Uterus (tissue), 4 donors: ENCODE measurements around the gene RXRG. TPM values are rescaled to one million over a fixed set of nuclear protein-coding genes. Genes with fewer than 3 reads are reported as not detected.

Source experiments
- DNase-seq, 2 donors: peaks; one replicate each; pipeline ENCODE4 v3.0.0-alpha.2; 2019 to 2020
- H3K27ac ChIP-seq, 2 donors: fragments of 200-600 bp; sonication (generic); 1 replicate in 1 of 2; 2 replicates in 1 of 2; pipeline ENCODE4 v1.5.1; 2016 to 2018
- H3K27me3 ChIP-seq, 2 donors: fragments of 200-600 bp; sonication (generic); one replicate each; pipeline ENCODE4 v1.5.1; 2018 to 2019; ENCODE audit warnings: control low read depth in 1 of 2
- H3K36me3 ChIP-seq, 2 donors: fragments of 200-600 bp; sonication (generic); one replicate each; pipeline ENCODE4 v1.5.1; 2019; ENCODE audit warnings: control low read depth in 1 of 2
- H3K4me1 ChIP-seq, 2 donors: fragments of 200-600 bp; sonication (generic); one replicate each; pipeline ENCODE4 v1.5.1; 2018 to 2019; ENCODE audit warnings: control low read depth in 1 of 2
- H3K4me3 ChIP-seq, 2 donors: fragments of 200-600 bp; sonication (generic); 1 replicate in 1 of 2; 2 replicates in 1 of 2; pipeline ENCODE4 v1.5.1; 2018 to 2019; ENCODE audit warnings: mild to moderate bottlenecking in 1 of 2
- H3K9me3 ChIP-seq, 2 donors: fragments of 200-600 bp; sonication (generic); one replicate each; pipeline ENCODE4 v1.5.1; 2019; ENCODE audit warnings: control low read depth in 1 of 2
- CTCF ChIP-seq, 4 experiments: fragments of 200-600 bp in 2 of 4; fragments of 450-650 bp in 2 of 4; sonication (generic) in 2 of 4; IDR thresholded peaks; one replicate each; pipeline ENCODE4 v1.5.1; 2016 to 2019; ENCODE audit warnings: antibody characterized with exemption in 4 of 4, mild to moderate bottlenecking in 2 of 4, moderate library complexity in 1 of 4
- POLR2A ChIP-seq, 2 donors: fragments of 450-650 bp; IDR thresholded peaks; one replicate each; pipeline ENCODE4 v1.6.1; 2016; ENCODE audit warnings: antibody characterized with exemption in 2 of 2, mild to moderate bottlenecking in 1 of 2, moderate library complexity in 1 of 2
- intact Hi-C: fragments of 100-400 bp; cut with DNase I; formaldehyde crosslinking; loops from one replicate; pipeline ENCODE4 v1.15.1; 2023; ENCODE audit warnings: low total_unique reads
- total RNA-seq, 4 donors: library from RNA; depleted of rRNA in 3 of 4; stranded (reverse); fragments of >200 nt in 3 of 4; gene quantifications; one replicate each; pipeline versions ENCODE4 v1.1.0 to v1.2.4, GENCODE V29; 2014 to 2023
- donor health status: DM: yes; HTN: yes; CAD: no.

The RXRG gene
- total RNA-seq, 4 donors from 2014 or later: under 0.01 to 3.2 (median 0.18) TPM; not detected in 1

- DNase-seq: no peak
- intact Hi-C loops: no loop called here
- TF ChIP-seq POLR2A (IDR thresholded peaks at IDR 0.05) (no peak), CTCF (IDR thresholded peaks at IDR 0.05) (no peak)
- Histone ChIP-seq H3K27me3 (no peaks in the 10 kb centered on the region), H3K4me3 (no peak overlapping the region), H3K36me3 (no peaks in the 10 kb centered on the region), H3K4me1 (no peaks in the 10 kb centered on the region), H3K9me3 (no peaks in the 10 kb centered on the region), H3K27ac (no peak overlapping the region)
Observed at GRCh38 chr1:165416876-165417275, 28.1 kb downstream of the RXRG start.

- Histone ChIP-seq H3K9me3 (no peaks in the 10 kb centered on the region), H3K4me1 (no peaks in the 10 kb centered on the region), H3K36me3 (no peaks in the 10 kb centered on the region), H3K27ac (no peak overlapping the region), H3K4me3 (no peak overlapping the region), H3K27me3 (no peaks in the 10 kb centered on the region)
- TF ChIP-seq POLR2A (IDR thresholded peaks at IDR 0.05): no peak
- TF ChIP-seq CTCF (IDR thresholded peaks at IDR 0.05): no peak
- no peak for DNase-seq
- intact Hi-C loops: no loop called here
Observed at GRCh38 chr1:165415068-165415467, 29.9 kb downstream of the RXRG start.

GRCh38 chr1:165414620-165415019 is 30.3 kb downstream of the RXRG start:
- TF ChIP-seq POLR2A (IDR thresholded peaks at IDR 0.05) (no peak), CTCF (IDR thresholded peaks at IDR 0.05) (no peak)
- Histone ChIP-seq H3K4me1 (no peaks in the 10 kb centered on the region), H3K9me3 (no peaks in the 10 kb centered on the region), H3K27ac (no peak overlapping the region), H3K4me3 (no peak overlapping the region), H3K36me3 (no peaks in the 10 kb centered on the region), H3K27me3 (no peaks in the 10 kb centered on the region)
- no peak for DNase-seq
- intact Hi-C loops: no loop called here

GRCh38 chr1:165411396-165411795 is 33.5 kb downstream of the RXRG start:
- intact Hi-C loops: no loop called here
- H3K4me1 ChIP-seq: no peaks in the 10 kb centered on the region
- H3K36me3 ChIP-seq: no peaks in the 10 kb centered on the region
- DNase-seq: no peak
- no peak overlapping the region for H3K27ac ChIP-seq
- H3K4me3 ChIP-seq: no peak overlapping the region
- no peaks in the 10 kb centered on the region for H3K27me3 ChIP-seq
- no peaks in the 10 kb centered on the region for H3K9me3 ChIP-seq
- TF ChIP-seq CTCF (IDR thresholded peaks at IDR 0.05) (no peak), POLR2A (IDR thresholded peaks at IDR 0.05) (no peak)

GRCh38 chr1:165409657-165410358 is 35.1 kb downstream of the RXRG start:
- H3K27me3 ChIP-seq: no peaks in the 10 kb centered on the region
- no peak overlapping the region for H3K27ac ChIP-seq
- no peaks in the 10 kb centered on the region for H3K4me1 ChIP-seq
- no peak for TF ChIP-seq CTCF (IDR thresholded peaks at IDR 0.05)
- TF ChIP-seq POLR2A (IDR thresholded peaks at IDR 0.05): no peak
- no peak for DNase-seq
- H3K36me3 ChIP-seq: no peaks in the 10 kb centered on the region
- no peaks in the 10 kb centered on the region for H3K9me3 ChIP-seq
- intact Hi-C loops: no loop called here
- no peak overlapping the region for H3K4me3 ChIP-seq
